ENCODE measurements around the gene PROSER3. TPM values are rescaled to one million over a fixed set of nuclear protein-coding genes. Genes with fewer than 3 reads are reported as not detected.

The PROSER3 gene
- polyA plus RNA-seq, 1 experiment = 5.2 TPM

GRCh38 chr19:35730326-35730725 is 27.6 kb upstream of the PROSER3 start:
- no peak for TF ChIP-seq CTCF (IDR thresholded peaks at IDR 0.05; ENCODE audit: low read depth, low read length)
- CTCF ChIA-PET = interaction anchor here (1.0 kb wide), 1 partner anchor 38 kb away, joined by 3 read pairs; no protein-coding TSS in a partner anchor
- POLR2A ChIA-PET = no interaction called here

DNA sequence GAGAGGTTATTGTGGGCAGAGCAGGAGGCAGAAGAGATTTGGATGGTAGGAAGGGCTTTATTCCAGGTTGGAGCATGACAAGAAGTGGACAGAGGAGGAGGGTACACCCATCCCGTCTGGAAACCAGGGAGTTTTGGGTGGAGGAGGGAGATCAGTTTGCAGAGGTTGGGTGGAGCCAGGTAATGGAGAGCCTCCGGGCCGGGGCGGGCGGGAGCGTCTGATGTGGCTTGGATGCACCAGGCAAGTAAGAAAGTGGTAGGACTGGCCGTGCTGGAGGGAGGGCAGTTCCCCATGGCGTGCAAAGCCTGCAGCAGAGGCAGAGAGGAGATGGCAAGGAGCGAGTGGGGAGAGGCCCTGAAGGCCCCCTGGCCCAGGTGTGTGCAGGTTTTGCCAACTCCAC is 26.6 kb upstream of the PROSER3 start:
- ChIA-PET POLR2A (interaction anchor here (0.9 kb wide), 1 partner anchor 10 kb away, joined by 7 read pairs; no protein-coding TSS in a partner anchor), CTCF (no interaction called here)
- no peak for TF ChIP-seq CTCF (IDR thresholded peaks at IDR 0.05; ENCODE audit: low read depth, low read length)
- Histone ChIP-seq H3K27ac (ENCODE audit: low read depth, low read length) (no peak overlapping the region), H3K4me3 (ENCODE audit: low read depth, low read length) (no peak overlapping the region), H3K9me3 (ENCODE audit: control insufficient read depth, insufficient read depth, low read length) (no peaks in the 10 kb centered on the region; the same call in 1 of the 2 replicates), H3K27me3 (ENCODE audit: control insufficient read depth, insufficient read depth, low read length) (no peaks in the 10 kb centered on the region)
- no peak for DNase-seq (ENCODE audit: low read depth, low spot score)

More at GRCh38 chr19:35730326-35730725, 27.6 kb upstream of the PROSER3 start:
- Histone ChIP-seq H3K27me3 (ENCODE audit: control insufficient read depth, insufficient read depth, low read length) (no peaks in the 10 kb centered on the region), H3K27ac (ENCODE audit: low read depth, low read length) (no peak overlapping the region), H3K4me3 (ENCODE audit: low read depth, low read length) (no peak overlapping the region), H3K9me3 (ENCODE audit: control insufficient read depth, insufficient read depth, low read length) (no peaks in the 10 kb centered on the region; the same call in 1 of the 2 replicates)
- no peak for DNase-seq (ENCODE audit: low read depth, low spot score)

DNA sequence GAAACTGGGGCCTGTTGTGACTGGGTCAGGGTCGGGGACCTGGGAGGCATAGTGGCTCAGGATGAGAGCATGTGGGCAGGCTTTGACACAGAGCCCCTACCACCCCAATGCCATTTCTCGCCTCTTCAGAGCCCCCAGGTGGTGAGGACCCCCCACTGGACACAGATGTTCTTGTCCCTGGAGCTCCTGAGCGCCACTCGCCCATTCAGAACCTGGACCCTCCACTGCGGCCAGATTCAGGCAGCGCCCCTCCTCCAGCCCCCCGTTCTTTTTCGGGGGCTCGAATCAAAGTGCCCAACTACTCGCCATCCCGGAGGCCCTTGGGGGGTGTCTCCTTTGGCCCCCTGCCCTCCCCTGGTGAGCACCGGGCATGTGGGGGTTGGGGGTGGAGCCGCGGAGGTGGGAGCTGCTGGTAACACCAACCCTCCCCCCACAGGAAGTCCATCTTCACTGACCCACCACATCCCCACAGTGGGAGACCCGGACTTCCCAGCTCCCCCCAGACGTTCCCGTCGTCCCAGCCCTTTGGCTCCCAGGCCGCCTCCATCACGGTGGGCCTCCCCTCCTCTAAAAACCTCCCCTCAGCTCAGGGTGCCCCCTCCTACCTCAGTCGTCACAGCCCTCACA is 26.1 kb upstream of the PROSER3 start:
- Histone ChIP-seq H3K9me3 (ENCODE audit: control insufficient read depth, insufficient read depth, low read length) (no peaks in the 10 kb centered on the region; the same call in 1 of the 2 replicates), H3K27ac (ENCODE audit: low read depth, low read length) (no peak overlapping the region), H3K4me3 (ENCODE audit: low read depth, low read length) (no peak overlapping the region), H3K27me3 (ENCODE audit: control insufficient read depth, insufficient read depth, low read length) (no peaks in the 10 kb centered on the region)
- POLR2A ChIA-PET = interaction anchor here (0.9 kb wide), 2 partner anchors 8 to 9 kb away, joined by 3 to 7 read pairs; no protein-coding TSS in a partner anchor
- TF ChIP-seq CTCF (IDR thresholded peaks at IDR 0.05; ENCODE audit: low read depth, low read length) = no peak
- CTCF ChIA-PET = no interaction called here
- DNase-seq (ENCODE audit: low read depth, low spot score) = no peak

DNA sequence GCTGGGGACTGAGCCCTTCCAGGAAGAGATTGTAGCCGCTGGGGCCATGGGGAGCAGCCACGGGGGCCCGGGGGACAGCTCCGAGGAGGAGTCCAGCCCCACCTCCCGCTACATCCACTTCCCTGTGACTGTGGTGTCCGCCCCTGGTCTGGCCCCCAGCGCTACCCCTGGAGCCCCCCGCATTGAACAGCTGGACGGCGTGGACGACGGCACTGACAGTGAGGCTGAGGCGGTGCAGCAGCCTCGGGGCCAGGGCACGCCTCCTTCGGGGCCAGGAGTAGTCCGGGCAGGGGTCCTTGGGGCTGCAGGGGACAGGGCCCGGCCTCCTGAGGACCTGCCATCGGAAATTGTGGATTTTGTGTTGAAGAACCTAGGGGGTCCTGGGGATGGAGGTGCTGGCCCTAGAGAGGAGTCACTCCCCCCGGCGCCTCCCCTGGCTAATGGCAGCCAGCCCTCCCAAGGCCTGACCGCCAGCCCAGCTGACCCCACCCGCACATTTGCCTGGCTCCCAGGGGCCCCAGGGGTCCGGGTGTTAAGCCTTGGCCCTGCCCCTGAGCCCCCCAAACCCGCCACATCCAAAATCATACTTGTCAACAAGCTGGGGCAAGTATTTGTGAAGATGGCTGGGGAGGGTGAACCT is 25.3 kb upstream of the PROSER3 start:
- ChIA-PET POLR2A (interaction anchor here (0.9 kb wide), 1 partner anchor 7 kb away, joined by 3 read pairs; no protein-coding TSS in a partner anchor), CTCF (no interaction called here)
- Histone ChIP-seq H3K27ac (ENCODE audit: low read depth, low read length) (no peak overlapping the region), H3K27me3 (ENCODE audit: control insufficient read depth, insufficient read depth, low read length) (no peaks in the 10 kb centered on the region), H3K9me3 (ENCODE audit: control insufficient read depth, insufficient read depth, low read length) (no peaks in the 10 kb centered on the region; the same call in 1 of the 2 replicates), H3K4me3 (ENCODE audit: low read depth, low read length) (no peak overlapping the region)
- no peak for DNase-seq (ENCODE audit: low read depth, low spot score)
- TF ChIP-seq CTCF (IDR thresholded peaks at IDR 0.05; ENCODE audit: low read depth, low read length) = no peak
